GM19397 (cell line): ENCODE data around the gene PDIA3.
"Not testable (repeated sequence)": the region's sequence is repeated elsewhere in the genome, so short reads cannot be mapped to it uniquely, and the experiment has no call there.

ENCODE experiments used
- ATAC-seq: cut with Tn5 transposase; IDR thresholded peaks from one replicate; pipeline ENCODE4 v1.9.1; 2021; ENCODE audit warnings: mild to moderate bottlenecking, moderate library complexity; ENCODE audit not compliant: unreplicated experiment

Gene PDIA3

GRCh38 chr15:43808960-43809678, 62.9 kb downstream of the PDIA3 start:
- no peak for ATAC-seq

DNA sequence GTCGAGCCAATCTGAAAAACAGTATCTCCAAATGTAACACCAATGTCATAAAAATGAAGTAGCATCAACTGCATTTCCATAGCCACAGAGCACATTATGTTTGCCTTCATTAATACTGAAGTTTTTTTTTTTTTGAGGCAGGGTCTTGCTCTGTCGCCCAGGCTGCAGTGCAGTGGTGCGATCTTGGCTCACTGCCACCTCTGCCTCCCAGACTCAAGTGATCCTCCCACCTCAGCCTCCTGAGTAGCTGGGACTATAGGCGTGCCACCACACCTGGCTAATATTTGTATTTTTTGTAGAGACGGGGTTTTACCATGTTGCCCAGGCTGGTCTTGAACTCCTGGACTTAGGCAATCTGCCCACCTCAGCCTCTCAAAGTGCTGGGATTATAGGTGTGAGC, 68.8 kb downstream of the PDIA3 start:
- not testable (repeated sequence) for ATAC-seq

DNA sequence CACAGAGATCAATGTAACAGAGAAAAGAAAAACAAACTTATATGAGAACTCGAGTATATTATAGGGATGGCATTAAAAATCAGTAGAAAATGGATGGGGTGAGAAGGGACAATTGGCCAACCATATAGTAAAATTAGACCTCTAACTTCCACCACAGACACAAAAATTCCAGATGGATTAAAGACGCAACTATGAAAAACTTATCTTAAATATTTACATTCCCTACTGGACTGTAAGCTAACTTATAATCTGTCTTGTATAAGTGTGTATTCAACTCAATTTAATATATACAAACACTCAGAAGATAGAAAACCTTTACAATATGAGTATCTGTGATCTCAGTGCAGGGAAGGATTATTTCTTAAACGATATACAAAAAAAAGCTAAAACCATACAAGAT, 75.3 kb downstream of the PDIA3 start:
- no peak for ATAC-seq
